Fibroblast of lung (primary cell): Measurements from ENCODE around the gene CPNE4. TPM values are rescaled to one million over a fixed set of nuclear protein-coding genes. Genes with fewer than 3 reads are reported as not detected.

Experiments used
- DNase-seq, 2 donors: peaks; one replicate each; pipeline versions ENCODE4 v3.0.0 to v3.0.0-alpha.2; 2010; ENCODE audit warnings: low read depth in 2 of 2
- H2AFZ ChIP-seq: 2 replicates; pipeline ENCODE4 v1.5.1; 2012; ENCODE audit warnings: low read length, control low read depth, inconsistent platforms
- H3K27ac ChIP-seq: 2 replicates; pipeline ENCODE4 v1.5.1; 2011; ENCODE audit warnings: low read length, control low read depth; ENCODE audit not compliant: insufficient read depth
- H3K27me3 ChIP-seq: 2 replicates; pipeline ENCODE4 v1.5.1; 2011; ENCODE audit warnings: mild to moderate bottlenecking, low read length; ENCODE audit not compliant: control insufficient read depth, insufficient read depth
- H3K36me3 ChIP-seq: 2 replicates; pipeline ENCODE4 v1.5.1; 2011; ENCODE audit warnings: low read length; ENCODE audit not compliant: control insufficient read depth, insufficient read depth
- H3K4me1 ChIP-seq: 2 replicates; pipeline ENCODE4 v1.5.1; 2011; ENCODE audit warnings: low read length; ENCODE audit not compliant: control insufficient read depth, insufficient read depth; ENCODE audit errors: extremely low read depth
- H3K4me2 ChIP-seq: 2 replicates; pipeline ENCODE4 v1.5.1; 2011; ENCODE audit warnings: low read length, control low read depth; ENCODE audit not compliant: insufficient read depth; ENCODE audit errors: extremely low read depth
- H3K4me3 ChIP-seq, 4 experiments: fragments of 200-600 bp in 1 of 4; sonication (generic) in 1 of 4; replicated peaks in 1 of 4; 2 replicates each; pipeline ENCODE4 v1.5.1; 2011 to 2016; ENCODE audit warnings: low read length in 4 of 4, low read depth in 3 of 4, mild to moderate bottlenecking in 3 of 4, control low read depth in 2 of 4, inconsistent platforms in 1 of 4, mixed read lengths in 1 of 4; ENCODE audit not compliant: insufficient read depth in 1 of 4; ENCODE audit errors: control extremely low read depth in 1 of 4
- H3K79me2 ChIP-seq: 2 replicates; pipeline ENCODE4 v1.5.1; 2012; ENCODE audit warnings: mild to moderate bottlenecking, low read length, inconsistent platforms; ENCODE audit not compliant: control insufficient read depth, insufficient read depth
- H3K9ac ChIP-seq: 2 replicates; pipeline ENCODE4 v1.5.1; 2011; ENCODE audit warnings: mild to moderate bottlenecking, low read length, control low read depth; ENCODE audit not compliant: insufficient read depth
- H3K9me3 ChIP-seq: 2 replicates; pipeline ENCODE4 v1.5.1; 2012; ENCODE audit warnings: low read depth, low read length; ENCODE audit not compliant: control insufficient read depth, insufficient read depth
- H4K20me1 ChIP-seq: 2 replicates; pipeline ENCODE4 v1.5.1; 2011; ENCODE audit warnings: low read length; ENCODE audit not compliant: control insufficient read depth, insufficient read depth; ENCODE audit errors: extremely low read depth
- EZH2 ChIP-seq: IDR thresholded peaks from 2 replicates; pipeline ENCODE4 v1.5.1; 2012; ENCODE audit warnings: low read length, control low read depth, mild to moderate bottlenecking; ENCODE audit errors: missing control alignments
- polyA plus RNA-seq, 2 donors: library from polyadenylated mRNA; depleted of rRNA in 1 of 2; stranded (reverse) in 1 of 2; unstranded in 1 of 2; fragments of >200 nt; gene quantifications; 2 replicates each; pipeline ENCODE4 v1.2.1, GENCODE V29; 2011 to 2012; ENCODE audit warnings: missing spikeins in 1 of 2
- total RNA-seq: library from RNA; depleted of rRNA; stranded (reverse); fragments of >200 nt; gene quantifications from 2 replicates; pipeline ENCODE4 v1.2.1, GENCODE V29; 2014
- TF ChIP-seq, protein P1 (sequence below), 2 donors: IDR thresholded peaks in 1 of 2; conservative IDR thresholded peaks in 1 of 2; 1 replicate in 1 of 2; 2 replicates in 1 of 2; pipeline ENCODE4 v1.5.1; 2011 to 2012; ENCODE audit warnings: low read length in 2 of 2, control low read depth in 1 of 2, inconsistent platforms in 1 of 2, low read depth in 1 of 2, mild to moderate bottlenecking in 1 of 2

CPNE4 gene
- total and polyA plus RNA-seq, 2 donors (not counting 1 experiment from before 2014, with no cell fraction given) = 0.17 TPM; not detected in 1

GRCh38 chr3:131900891-131901290 lies 133.9 kb downstream of the CPNE4 start:
- no peak overlapping the region for H3K4me3 ChIP-seq
- H3K9me3 ChIP-seq = no peaks in the 10 kb centered on the region
- no peak overlapping the region for H2AFZ ChIP-seq
- H4K20me1 ChIP-seq = no peaks in the 10 kb centered on the region
- H3K27me3 ChIP-seq = no peaks in the 10 kb centered on the region
- no peak overlapping the region for H3K4me2 ChIP-seq
- TF ChIP-seq, protein P1, sequence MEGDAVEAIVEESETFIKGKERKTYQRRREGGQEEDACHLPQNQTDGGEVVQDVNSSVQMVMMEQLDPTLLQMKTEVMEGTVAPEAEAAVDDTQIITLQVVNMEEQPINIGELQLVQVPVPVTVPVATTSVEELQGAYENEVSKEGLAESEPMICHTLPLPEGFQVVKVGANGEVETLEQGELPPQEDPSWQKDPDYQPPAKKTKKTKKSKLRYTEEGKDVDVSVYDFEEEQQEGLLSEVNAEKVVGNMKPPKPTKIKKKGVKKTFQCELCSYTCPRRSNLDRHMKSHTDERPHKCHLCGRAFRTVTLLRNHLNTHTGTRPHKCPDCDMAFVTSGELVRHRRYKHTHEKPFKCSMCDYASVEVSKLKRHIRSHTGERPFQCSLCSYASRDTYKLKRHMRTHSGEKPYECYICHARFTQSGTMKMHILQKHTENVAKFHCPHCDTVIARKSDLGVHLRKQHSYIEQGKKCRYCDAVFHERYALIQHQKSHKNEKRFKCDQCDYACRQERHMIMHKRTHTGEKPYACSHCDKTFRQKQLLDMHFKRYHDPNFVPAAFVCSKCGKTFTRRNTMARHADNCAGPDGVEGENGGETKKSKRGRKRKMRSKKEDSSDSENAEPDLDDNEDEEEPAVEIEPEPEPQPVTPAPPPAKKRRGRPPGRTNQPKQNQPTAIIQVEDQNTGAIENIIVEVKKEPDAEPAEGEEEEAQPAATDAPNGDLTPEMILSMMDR (conservative IDR thresholded peaks at IDR 0.05 in 1 of 2, IDR thresholded peaks at IDR 0.05 in 1 of 2; ENCODE audit: low read depth in 1 of 2, low read length in 2 of 2) = no peak
- no peak for TF ChIP-seq EZH2
- H3K79me2 ChIP-seq = no peaks in the 10 kb centered on the region
- H3K9ac ChIP-seq = no peak overlapping the region
- peaks cover 5% of the 10 kb centered on the region for H3K4me1 ChIP-seq
- H3K36me3 ChIP-seq = no peaks in the 10 kb centered on the region
- DNase-seq = no peak
- H3K27ac ChIP-seq = no peak overlapping the region

DNA sequence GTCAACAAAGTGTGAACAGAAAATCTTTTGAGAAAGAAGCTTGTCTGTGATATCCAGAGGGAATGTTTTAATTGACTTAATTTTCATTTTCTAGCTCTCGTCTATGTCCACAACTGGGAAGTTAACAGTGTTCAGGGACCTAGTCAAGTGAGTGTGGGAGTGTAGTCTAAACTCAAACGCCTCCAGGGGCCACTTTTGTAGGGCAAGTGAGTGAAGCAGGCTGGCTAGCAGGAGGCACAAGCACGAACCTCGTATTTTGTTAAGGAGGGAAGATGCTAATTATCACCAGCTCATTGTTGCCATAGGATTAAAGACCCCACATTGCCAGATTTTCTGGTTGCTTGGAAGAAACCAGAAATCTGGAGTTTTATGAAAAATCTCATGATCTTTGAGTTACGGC lies 135.8 kb downstream of the CPNE4 start:
- Histone ChIP-seq H2AFZ (no peak overlapping the region), H4K20me1 (no peaks in the 10 kb centered on the region), H3K79me2 (no peaks in the 10 kb centered on the region), H3K36me3 (no peaks in the 10 kb centered on the region), H3K4me1 (no peaks in the 10 kb centered on the region), H3K9ac (no peak overlapping the region), H3K4me3 (no peak overlapping the region), H3K4me2 (no peak overlapping the region), H3K27me3 (no peaks in the 10 kb centered on the region), H3K27ac (no peak overlapping the region), H3K9me3 (no peaks in the 10 kb centered on the region)
- DNase-seq = no peak
- no peak for TF ChIP-seq EZH2
- TF ChIP-seq, protein P1 (conservative IDR thresholded peaks at IDR 0.05 in 1 of 2, IDR thresholded peaks at IDR 0.05 in 1 of 2; ENCODE audit: low read depth in 1 of 2, low read length in 2 of 2) = no peak

GRCh38 chr3:131898346-131898745 lies 136.5 kb downstream of the CPNE4 start:
- no peaks in the 10 kb centered on the region for H3K9me3 ChIP-seq
- no peak overlapping the region for H2AFZ ChIP-seq
- TF ChIP-seq EZH2 = no peak
- TF ChIP-seq, protein P1 (conservative IDR thresholded peaks at IDR 0.05 in 1 of 2, IDR thresholded peaks at IDR 0.05 in 1 of 2; ENCODE audit: low read depth in 1 of 2, low read length in 2 of 2) = no peak
- H3K4me2 ChIP-seq = no peak overlapping the region
- H3K9ac ChIP-seq = no peak overlapping the region
- H3K27ac ChIP-seq = no peak overlapping the region
- H3K79me2 ChIP-seq = no peaks in the 10 kb centered on the region
- H3K36me3 ChIP-seq = no peaks in the 10 kb centered on the region
- no peaks in the 10 kb centered on the region for H4K20me1 ChIP-seq
- DNase-seq = no peak
- H3K4me1 ChIP-seq = no peaks in the 10 kb centered on the region
- no peak overlapping the region for H3K4me3 ChIP-seq
- no peaks in the 10 kb centered on the region for H3K27me3 ChIP-seq
